Activated CD4-positive, alpha-beta memory T cell treated with anti-CD3 and anti-CD28 coated beads for 36 hours (primary cell): ENCODE measurements around the gene KAT2B. TPM values are rescaled to one million over a fixed set of nuclear protein-coding genes. Genes with fewer than 3 reads are reported as not detected.
"Not testable (repeated sequence)": the region's sequence is repeated elsewhere in the genome, so short reads cannot be mapped to it uniquely, and the experiment has no call there.

Experiments
- CTCF ChIA-PET: fragments of 350-600 bp; sonication (Branson Sonifier 250); formaldehyde crosslinking; loops from one replicate; lab custom pipeline; 2021; ENCODE audit warnings: antibody characterized with exemption, inconsistent platforms; lab: Charles Lee
- POLR2A ChIA-PET: fragments of 350-600 bp; sonication (Branson Sonifier 250); formaldehyde crosslinking; loops from one replicate; lab custom pipeline; 2021; ENCODE audit warnings: antibody characterized with exemption; lab: Charles Lee
- DNase-seq: peaks from one replicate; pipeline ENCODE4 v3.0.0-alpha.2; 2020
- H3K27ac Mint-ChIP-seq: one replicate; pipeline ENCODE4 v1.8.0; 2021; ENCODE audit warnings: mixed read lengths
- H3K27me3 Mint-ChIP-seq: one replicate; pipeline ENCODE4 v1.8.0; 2021; ENCODE audit warnings: mixed read lengths
- H3K36me3 Mint-ChIP-seq: one replicate; pipeline ENCODE4 v1.8.0; 2021; ENCODE audit warnings: mixed read lengths
- H3K4me1 Mint-ChIP-seq: one replicate; pipeline ENCODE4 v1.8.0; 2021; ENCODE audit warnings: low read depth, mixed read lengths
- H3K4me3 Mint-ChIP-seq: one replicate; pipeline ENCODE4 v1.8.0; 2021; ENCODE audit warnings: mild to moderate bottlenecking, mixed read lengths
- H3K9me3 Mint-ChIP-seq: one replicate; pipeline ENCODE4 v1.8.0; 2021; ENCODE audit warnings: mixed read lengths
- intact Hi-C: fragments of 100-400 bp; cut with micrococcal nuclease; formaldehyde crosslinking; loops from one replicate; pipeline ENCODE4 v1.15.1; 2023
- total RNA-seq, 2 experiments: library from RNA; stranded (reverse); gene quantifications; one replicate each; pipeline ENCODE4 v1.2.3, GENCODE V29; 2021

The KAT2B gene
- total RNA-seq, 2 experiments from 2014 or later, result 43.4 to 49.0 TPM

DNA sequence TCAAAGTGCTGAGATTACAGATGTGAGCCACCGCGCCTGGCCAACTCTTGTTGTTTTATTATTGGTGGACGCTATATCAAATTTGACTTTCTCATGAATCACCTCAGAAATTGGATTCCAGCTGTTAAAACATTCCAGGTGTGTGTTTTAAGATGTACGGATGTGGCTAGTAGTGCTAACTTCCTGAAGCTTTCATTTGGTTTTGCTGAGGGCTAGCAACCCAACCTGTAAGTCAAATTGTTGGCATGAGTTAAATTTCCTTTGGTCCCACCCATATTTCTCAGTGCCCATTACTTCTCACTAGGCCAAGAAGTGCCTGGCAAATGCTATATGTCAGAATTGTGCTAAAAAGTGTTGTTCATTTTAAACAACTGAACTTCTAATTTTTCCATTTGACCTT, 13.1 kb upstream of the KAT2B start:
- H3K9me3 Mint-ChIP-seq, result no peaks in the 10 kb centered on the region
- no peaks in the 10 kb centered on the region for H3K36me3 Mint-ChIP-seq
- ChIA-PET POLR2A (no interaction called here), CTCF (no interaction called here)
- H3K27ac Mint-ChIP-seq, result no peak overlapping the region
- no peak overlapping the region for H3K4me3 Mint-ChIP-seq
- no peaks in the 10 kb centered on the region for H3K27me3 Mint-ChIP-seq
- intact Hi-C loops, result no loop called here
- H3K4me1 Mint-ChIP-seq, result no peaks in the 10 kb centered on the region
- no peak for DNase-seq

DNA sequence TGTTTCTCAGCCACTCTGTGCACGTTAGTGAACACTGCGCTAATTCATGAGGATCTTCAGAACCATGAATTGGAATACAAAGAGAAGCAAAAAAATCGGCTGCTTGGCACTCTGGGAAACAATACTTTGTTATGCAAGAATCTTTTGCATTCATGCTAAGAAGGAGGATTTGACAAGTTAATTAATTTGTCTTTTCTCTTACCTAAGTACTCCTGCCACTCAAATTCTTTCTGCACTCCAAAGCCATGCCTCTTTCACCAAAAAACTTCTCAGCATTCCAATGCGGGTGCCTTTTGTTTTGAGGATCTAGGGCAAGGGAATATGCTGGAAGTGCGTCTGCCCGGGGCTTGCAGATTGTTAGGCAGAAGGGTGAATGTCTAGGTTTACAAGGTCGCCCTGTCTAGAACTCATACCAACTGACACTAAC, 11.3 kb upstream of the KAT2B start:
- intact Hi-C loops, result no loop called here
- Mint-ChIP-seq H3K27me3 (no peaks in the 10 kb centered on the region), H3K9me3 (no peaks in the 10 kb centered on the region), H3K36me3 (no peaks in the 10 kb centered on the region), H3K4me3 (no peak overlapping the region), H3K27ac (no peak overlapping the region), H3K4me1 (no peaks in the 10 kb centered on the region)
- CTCF ChIA-PET, result no interaction called here
- POLR2A ChIA-PET, result no interaction called here
- no peak for DNase-seq

GRCh38 chr3:20031939-20032338, 8.3 kb upstream of the KAT2B start:
- H3K4me1 Mint-ChIP-seq, H3K36me3 Mint-ChIP-seq, intact Hi-C loops, H3K4me3 Mint-ChIP-seq, H3K27me3 Mint-ChIP-seq, H3K9me3 Mint-ChIP-seq, CTCF ChIA-PET, DNase-seq, H3K27ac Mint-ChIP-seq: not testable (repeated sequence)
- POLR2A ChIA-PET, result interaction anchor here (0.6 kb wide), 1 partner anchor 125 kb away, joined by 4 read pairs; no protein-coding TSS in a partner anchor

GRCh38 chr3:20035019-20035418, 5.2 kb upstream of the KAT2B start:
- intact Hi-C loops, result no loop called here
- H3K4me3 Mint-ChIP-seq, result no peak overlapping the region
- POLR2A ChIA-PET, result no interaction called here

DNA sequence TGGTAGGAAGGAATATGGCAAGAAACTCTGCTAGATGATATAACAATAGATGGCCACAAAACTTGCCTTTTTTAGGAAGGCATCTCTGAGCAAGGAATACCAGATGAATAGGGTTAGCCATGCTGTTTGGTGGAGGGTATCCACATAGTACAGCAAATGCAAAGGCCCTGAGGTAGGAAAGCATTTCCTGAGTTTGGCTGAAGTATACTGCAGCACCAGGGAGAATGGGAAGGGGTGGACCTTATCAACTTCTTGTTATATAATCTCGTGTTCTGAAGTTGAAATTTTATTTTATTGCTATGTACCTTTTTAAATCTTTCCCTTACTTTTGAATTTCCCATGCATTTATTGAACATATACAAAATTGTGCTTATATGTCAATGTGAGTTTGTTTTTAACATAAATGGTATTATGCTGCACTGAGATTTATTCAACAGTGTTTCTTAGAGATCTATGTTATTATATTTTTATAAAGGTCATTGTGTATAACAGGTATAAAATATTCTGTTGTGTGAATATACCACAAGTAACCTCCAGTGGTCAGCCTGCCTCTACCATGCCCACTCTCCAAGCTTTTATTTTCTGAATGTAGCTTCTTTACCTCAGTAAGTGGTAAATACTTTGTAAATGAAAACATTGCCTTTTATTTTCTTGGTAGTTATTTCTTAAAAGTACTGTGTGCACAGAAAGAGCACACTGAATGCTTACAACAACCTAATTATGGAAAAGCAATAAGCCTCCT, 2.8 kb upstream of the KAT2B start:
- no peak for DNase-seq
- Mint-ChIP-seq H3K4me3 (no peak overlapping the region), H3K9me3 (no peaks in the 10 kb centered on the region), H3K27ac (peak overlapping the region; percentile 95), H3K4me1 (peaks cover 27% of the 10 kb centered on the region), H3K27me3 (no peaks in the 10 kb centered on the region), H3K36me3 (no peaks in the 10 kb centered on the region)
- ChIA-PET POLR2A (no interaction called here), CTCF (no interaction called here)
- intact Hi-C loops, result no loop called here

More at GRCh38 chr3:20035019-20035418, 5.2 kb upstream of the KAT2B start:
- no peaks in the 10 kb centered on the region for H3K27me3 Mint-ChIP-seq
- CTCF ChIA-PET, result no interaction called here
- DNase-seq, result no peak
- peaks cover 17% of the 10 kb centered on the region for H3K4me1 Mint-ChIP-seq
- no peaks in the 10 kb centered on the region for H3K36me3 Mint-ChIP-seq
- no peak overlapping the region for H3K27ac Mint-ChIP-seq
- H3K9me3 Mint-ChIP-seq, result no peaks in the 10 kb centered on the region

DNA sequence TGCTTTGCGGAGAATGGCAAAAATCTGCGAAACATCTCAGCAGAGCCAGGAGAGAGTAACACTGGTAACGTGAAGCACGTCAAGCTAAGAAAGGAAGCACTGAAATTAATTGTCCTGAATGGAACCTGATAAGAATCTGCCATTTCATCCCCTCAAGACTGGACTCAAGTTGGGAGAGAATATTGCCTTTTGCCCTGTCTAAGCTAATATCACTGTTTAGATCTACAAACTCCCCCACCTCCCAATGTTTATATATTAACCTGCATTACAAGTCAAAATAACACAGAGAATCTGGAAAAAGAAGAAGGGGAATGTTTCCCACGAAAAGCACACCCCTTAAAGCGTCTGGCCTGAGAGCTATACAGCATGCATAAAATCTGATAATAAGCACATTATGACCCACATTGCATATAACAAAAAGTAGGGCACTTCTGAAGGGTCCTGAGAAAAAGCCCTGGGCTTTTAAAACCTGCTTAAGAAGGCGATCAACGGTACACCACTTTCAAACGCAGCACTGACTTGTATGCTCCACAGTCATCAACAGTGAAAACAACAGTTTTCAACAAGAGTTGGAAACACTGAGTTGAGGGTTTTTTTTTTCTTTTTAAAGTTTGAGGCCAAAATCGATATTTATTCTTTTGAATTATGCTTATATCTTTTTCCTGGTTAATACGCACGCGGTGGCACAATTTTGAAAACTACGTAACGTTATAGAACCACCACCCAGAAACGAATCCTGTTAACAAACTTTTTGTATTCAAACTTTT, 1.4 kb upstream of the KAT2B start:
- H3K4me3 Mint-ChIP-seq, result peak overlapping the region; percentile 82
- no peak for DNase-seq
- peaks cover 39% of the 10 kb centered on the region for H3K4me1 Mint-ChIP-seq
- ChIA-PET CTCF (interaction anchor here (1.0 kb wide), 1 partner anchor 147 kb away, joined by 4 read pairs; the partner anchor contains the start of gene SGO1), POLR2A (interaction anchor here (1.0 kb wide), 1 partner anchor 91 kb away, joined by 4 read pairs; the partner anchor contains the start of gene RAB5A)
- intact Hi-C loops, result loop anchor here (1.0 kb wide), 1 partner anchor 92 kb away; the partner anchor contains the start of gene RAB5A
- H3K9me3 Mint-ChIP-seq, result no peaks in the 10 kb centered on the region
- no peaks in the 10 kb centered on the region for H3K36me3 Mint-ChIP-seq
- no peaks in the 10 kb centered on the region for H3K27me3 Mint-ChIP-seq
- peak overlapping the region; percentile 95 for H3K27ac Mint-ChIP-seq

- no peaks in the 10 kb centered on the region for H3K9me3 Mint-ChIP-seq
- ChIA-PET POLR2A (interaction anchor here (2.7 to 5.5 kb wide), 2 partner anchors 15 to 91 kb away, joined by 20 to 88 read pairs; partner anchors contain the start of gene RAB5A), CTCF (interaction anchor here (2.8 kb wide), 1 partner anchor 13 kb away, joined by 23 read pairs; no protein-coding TSS in a partner anchor)
- no peaks in the 10 kb centered on the region for H3K36me3 Mint-ChIP-seq
- intact Hi-C loops, result loop anchor here (1.0 kb wide), 1 partner anchor 92 kb away; the partner anchor contains the start of gene RAB5A
- peak overlapping the region; percentile 95 for H3K27ac Mint-ChIP-seq
- peak overlapping the region; percentile 82 for H3K4me3 Mint-ChIP-seq
- no peak for DNase-seq
- no peaks in the 10 kb centered on the region for H3K27me3 Mint-ChIP-seq
- peaks cover 45% of the 10 kb centered on the region for H3K4me1 Mint-ChIP-seq
These were observed 831 bp upstream of the KAT2B start for GRCh38 chr3:20039466-20039764.

GRCh38 chr3:20040548-20041196, 426 bp downstream of the KAT2B start:
- ChIA-PET POLR2A (interaction anchor here (0.5 to 5.5 kb wide), 11 partner anchors 14 to 145 kb away, joined by 3 to 88 read pairs (median 7); partner anchors contain the start of genes RAB5A and SGO1), CTCF (interaction anchor here (0.6 to 2.8 kb wide), 9 partner anchors 11 to 145 kb away, joined by 3 to 23 read pairs (median 4); partner anchors contain the start of gene SGO1)
- Mint-ChIP-seq H3K4me1 (peaks cover 53% of the 10 kb centered on the region), H3K27ac (peak overlapping the region; percentile 94), H3K4me3 (peak overlapping the region; percentile 91), H3K9me3 (no peaks in the 10 kb centered on the region), H3K36me3 (no peaks in the 10 kb centered on the region), H3K27me3 (no peaks in the 10 kb centered on the region)
- peak; percentile 83 for DNase-seq
- intact Hi-C loops, result loop anchor here (1.0 to 2.0 kb wide), 6 partner anchors 14 to 156 kb away; partner anchors contain the start of gene SGO1

GRCh38 chr3:20041197-20041780, 1.0 kb downstream of the KAT2B start:
- Mint-ChIP-seq H3K36me3 (no peaks in the 10 kb centered on the region), H3K27me3 (no peaks in the 10 kb centered on the region), H3K4me1 (peaks cover 59% of the 10 kb centered on the region)

DNA sequence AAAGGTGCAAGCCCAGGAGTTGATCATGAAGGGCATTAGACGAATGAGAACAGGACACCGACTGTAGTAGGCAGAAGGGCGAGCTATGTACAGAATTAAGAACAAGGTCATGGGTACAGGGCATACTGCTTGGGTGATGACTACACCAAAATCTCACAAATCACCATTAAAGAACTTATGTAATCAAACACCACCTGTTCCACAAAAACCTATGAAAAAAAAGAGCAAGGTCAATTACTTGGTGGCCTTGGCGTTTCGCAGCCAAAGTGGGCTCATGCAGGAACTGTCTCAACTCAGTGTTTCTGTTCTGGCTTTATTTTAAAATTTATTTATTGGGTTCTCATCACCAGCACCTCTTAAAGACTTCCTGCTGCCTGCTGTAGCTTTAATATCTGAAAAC, 2.1 kb downstream of the KAT2B start:
- Mint-ChIP-seq H3K4me3 (peak overlapping the region; percentile 91), H3K27me3 (no peaks in the 10 kb centered on the region), H3K4me1 (peaks cover 67% of the 10 kb centered on the region), H3K36me3 (no peaks in the 10 kb centered on the region), H3K9me3 (no peaks in the 10 kb centered on the region), H3K27ac (peak overlapping the region; percentile 94)
- no peak for DNase-seq
- intact Hi-C loops, result no loop called here
- CTCF ChIA-PET, result interaction anchor here (1.1 to 2.8 kb wide), 3 partner anchors 10 to 61 kb away, joined by 3 to 23 read pairs (median 4); no protein-coding TSS in a partner anchor
- POLR2A ChIA-PET, result interaction anchor here (0.5 to 5.5 kb wide), 7 partner anchors 12 to 144 kb away, joined by 3 to 88 read pairs (median 5); partner anchors contain the start of genes RAB5A and SGO1

More at GRCh38 chr3:20041197-20041780, 1.0 kb downstream of the KAT2B start:
- DNase-seq, result peak; percentile 90
- POLR2A ChIA-PET, result interaction anchor here (0.5 to 5.5 kb wide), 10 partner anchors 13 to 145 kb away, joined by 3 to 88 read pairs (median 7); partner anchors contain the start of genes RAB5A and SGO1
- intact Hi-C loops, result loop anchor here (1.0 to 2.0 kb wide), 6 partner anchors 13 to 156 kb away; partner anchors contain the start of gene SGO1
- Mint-ChIP-seq H3K27ac (peak overlapping the region; percentile 94), H3K4me3 (peak overlapping the region; percentile 91), H3K9me3 (no peaks in the 10 kb centered on the region)
- CTCF ChIA-PET, result interaction anchor here (1.0 to 2.8 kb wide), 9 partner anchors 11 to 145 kb away, joined by 3 to 23 read pairs (median 4); partner anchors contain the start of gene SGO1

- peak; percentile 69 for DNase-seq
- Mint-ChIP-seq H3K36me3 (no peaks in the 10 kb centered on the region), H3K4me3 (peak overlapping the region; percentile 66), H3K27me3 (no peaks in the 10 kb centered on the region), H3K4me1 (peaks cover 69% of the 10 kb centered on the region), H3K9me3 (no peaks in the 10 kb centered on the region), H3K27ac (peak overlapping the region; percentile 88)
- ChIA-PET CTCF (interaction anchor here (0.6 to 1.2 kb wide), 2 partner anchors 20 to 106 kb away, joined by 3 read pairs; no protein-coding TSS in a partner anchor), POLR2A (interaction anchor here (1.0 to 5.5 kb wide), 3 partner anchors 11 to 96 kb away, joined by 4 to 88 read pairs (median 5); no protein-coding TSS in a partner anchor)
- intact Hi-C loops, result no loop called here
These were observed 3.1 kb downstream of the KAT2B start for GRCh38 chr3:20043396-20043795.
